BE2C (cell line): ENCODE measurements around the gene SCN4B.

Experiments
- DNase-seq: peaks from one replicate; pipeline ENCODE4 v3.0.0-alpha.2; 2020
- H3K27me3 ChIP-seq: fragments of 250-450 bp; sonication (Bioruptor Pico); 2 replicates; pipeline ENCODE4 v1.5.1; 2020; ENCODE audit warnings: mild to moderate bottlenecking
- H3K36me3 ChIP-seq: fragments of 250-450 bp; sonication (Bioruptor Pico); 2 replicates; pipeline ENCODE4 v1.5.1; 2020; ENCODE audit warnings: mild to moderate bottlenecking
- H3K4me1 ChIP-seq: fragments of 250-450 bp; sonication (Bioruptor Pico); 2 replicates; pipeline ENCODE4 v1.5.1; 2020
- H3K4me3 ChIP-seq: 2 replicates; pipeline ENCODE4 v1.5.1; 2011; ENCODE audit warnings: low read depth, low read length
- H3K9me3 ChIP-seq: fragments of 250-450 bp; sonication (Bioruptor Pico); 2 replicates; pipeline ENCODE4 v1.5.1; 2020
- CTCF ChIP-seq: IDR thresholded peaks from 2 replicates; pipeline ENCODE4 v1.5.1; 2012; ENCODE audit warnings: mild to moderate bottlenecking, low read depth, low read length

Gene SCN4B

DNA sequence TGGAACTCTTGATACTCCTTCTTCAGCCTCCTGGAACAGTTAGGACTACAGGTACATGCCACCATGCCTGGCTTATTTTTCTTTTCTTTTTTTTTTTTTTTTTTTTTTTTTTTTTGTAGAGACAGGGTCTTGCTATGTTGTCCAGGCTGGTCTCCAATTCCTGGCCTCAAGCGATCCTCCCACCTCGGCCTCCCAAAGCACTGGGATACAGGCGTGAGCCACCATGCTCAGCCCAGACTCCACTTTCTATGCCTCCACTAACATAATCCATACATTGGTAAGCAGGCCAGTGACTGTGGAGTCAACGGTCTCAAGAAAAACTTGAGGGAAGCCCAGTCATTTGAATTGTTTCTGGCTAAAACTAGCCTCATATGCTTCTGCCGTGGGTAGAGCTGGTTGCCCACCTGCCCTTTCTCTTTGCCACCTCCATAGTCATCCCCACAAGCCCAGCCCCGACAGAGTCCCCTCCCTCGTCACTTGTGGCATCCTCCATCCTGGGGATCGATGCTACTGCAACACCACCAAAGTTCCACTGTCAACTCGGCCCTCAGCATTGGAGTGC, 21.5 kb upstream of the SCN4B start:
- Histone ChIP-seq H3K27me3 (peaks cover 13% of the 10 kb centered on the region), H3K4me3 (no peak overlapping the region), H3K9me3 (no peaks in the 10 kb centered on the region), H3K36me3 (no peaks in the 10 kb centered on the region), H3K4me1 (no peaks in the 10 kb centered on the region)
- DNase-seq = no peak
- no peak for TF ChIP-seq CTCF

DNA sequence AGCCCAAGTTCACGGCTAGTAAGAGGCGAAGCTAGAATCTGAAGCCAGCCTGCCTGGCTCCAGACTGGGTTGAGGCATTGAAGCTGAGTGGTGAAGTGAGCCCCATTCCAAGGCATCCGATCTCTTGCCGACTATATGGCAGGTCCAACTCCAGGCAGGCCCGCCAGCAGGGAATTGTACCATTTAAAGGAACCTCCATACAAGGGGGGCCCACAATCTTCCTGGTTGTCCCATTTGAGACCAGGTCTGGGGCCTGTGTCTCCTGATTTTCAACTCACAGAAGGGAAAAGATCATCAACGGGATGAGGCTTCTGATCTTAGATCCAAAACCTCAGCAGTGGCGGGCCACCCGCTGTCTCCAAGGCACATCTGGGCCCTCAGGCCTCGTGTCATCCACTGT, 19.7 kb upstream of the SCN4B start:
- H3K9me3 ChIP-seq = no peaks in the 10 kb centered on the region
- no peak for DNase-seq
- no peak for TF ChIP-seq CTCF
- peaks cover 29% of the 10 kb centered on the region for H3K27me3 ChIP-seq
- no peaks in the 10 kb centered on the region for H3K36me3 ChIP-seq
- no peak overlapping the region for H3K4me3 ChIP-seq
- H3K4me1 ChIP-seq = no peaks in the 10 kb centered on the region

GRCh38 chr11:118171269-118172062, 18.8 kb upstream of the SCN4B start:
- Histone ChIP-seq H3K4me1 (no peaks in the 10 kb centered on the region), H3K9me3 (no peaks in the 10 kb centered on the region), H3K4me3 (no peak overlapping the region), H3K36me3 (no peaks in the 10 kb centered on the region), H3K27me3 (peaks cover 35% of the 10 kb centered on the region)
- DNase-seq = peak; percentile 76
- TF ChIP-seq CTCF = peak; percentile 89

DNA sequence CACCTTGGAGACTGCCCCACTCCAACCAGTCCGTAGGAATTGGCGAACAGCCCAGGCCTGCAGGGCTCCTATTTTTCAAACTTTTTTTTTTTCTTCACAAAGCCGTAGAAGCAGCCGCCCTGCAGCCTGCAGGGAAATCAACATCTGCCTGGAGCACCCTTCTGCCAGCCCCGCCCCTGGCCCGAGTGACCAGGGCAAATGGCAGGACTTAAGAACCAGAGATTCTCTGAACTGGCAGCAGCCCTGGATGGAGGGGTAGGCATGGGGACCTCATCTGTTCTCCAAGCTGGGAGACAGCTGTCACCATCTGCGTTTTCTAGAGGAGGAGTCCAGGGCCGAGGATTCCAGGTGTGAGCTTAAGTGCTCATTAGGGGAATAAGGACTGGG, 18.3 kb upstream of the SCN4B start:
- TF ChIP-seq CTCF = no peak
- Histone ChIP-seq H3K27me3 (peaks cover 37% of the 10 kb centered on the region), H3K36me3 (no peaks in the 10 kb centered on the region), H3K9me3 (no peaks in the 10 kb centered on the region), H3K4me3 (no peak overlapping the region), H3K4me1 (no peaks in the 10 kb centered on the region)
- DNase-seq = no peak

DNA sequence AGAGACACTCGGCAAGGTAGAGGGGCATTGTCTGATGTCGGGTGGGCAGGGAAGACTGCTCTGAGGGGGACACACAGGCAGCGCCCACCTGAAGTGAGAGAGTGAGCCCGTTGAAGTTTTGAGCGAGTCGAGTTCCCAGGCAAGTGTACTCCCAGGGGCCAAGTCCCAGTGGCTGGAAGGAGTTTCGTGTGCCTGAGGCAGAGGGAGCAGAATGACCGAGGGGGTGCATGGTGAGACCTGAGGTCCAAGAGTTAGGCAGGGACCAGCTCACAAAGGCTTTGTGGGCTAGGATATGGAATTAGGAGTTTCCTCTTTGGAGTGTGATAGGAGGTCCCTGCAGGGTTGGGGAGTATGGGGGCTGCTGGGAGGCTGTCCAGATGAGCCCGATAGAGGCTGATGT, 17.6 kb upstream of the SCN4B start:
- Histone ChIP-seq H3K27me3 (peaks cover 40% of the 10 kb centered on the region), H3K9me3 (no peaks in the 10 kb centered on the region), H3K36me3 (no peaks in the 10 kb centered on the region), H3K4me1 (no peaks in the 10 kb centered on the region), H3K4me3 (no peak overlapping the region)
- DNase-seq = no peak
- no peak for TF ChIP-seq CTCF
